HL-60/S4 (cell line): ENCODE results near the gene FGFR1OP2.

Experiments used
- in situ Hi-C: fragments of 300-500 bp; cut with MboI; formaldehyde crosslinking; loops from 2 replicates; pipeline ENCODE4 v1.14.3; 2022; ENCODE audit warnings: low sequenced_read_pairs

The FGFR1OP2 gene

DNA sequence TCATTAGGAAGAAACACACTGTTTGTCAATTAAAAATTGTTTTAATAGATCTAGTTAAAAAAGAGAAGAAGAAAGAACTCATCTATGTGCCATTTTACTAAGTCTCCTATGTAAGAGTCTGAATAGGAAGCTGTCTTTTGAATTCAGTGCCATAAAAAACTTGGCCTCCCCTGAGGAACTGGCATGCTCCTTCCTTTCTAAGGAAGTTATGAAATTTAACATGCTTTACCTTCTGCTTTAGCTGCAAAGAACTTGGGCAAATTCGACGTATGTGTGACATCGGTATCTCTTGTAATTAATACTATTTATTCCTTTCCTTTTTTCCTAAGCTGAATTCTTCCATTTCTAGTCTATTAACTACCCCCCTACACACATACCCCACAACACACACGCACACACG is 63.4 kb downstream of the FGFR1OP2 start:
- in situ Hi-C loops: no loop called here

DNA sequence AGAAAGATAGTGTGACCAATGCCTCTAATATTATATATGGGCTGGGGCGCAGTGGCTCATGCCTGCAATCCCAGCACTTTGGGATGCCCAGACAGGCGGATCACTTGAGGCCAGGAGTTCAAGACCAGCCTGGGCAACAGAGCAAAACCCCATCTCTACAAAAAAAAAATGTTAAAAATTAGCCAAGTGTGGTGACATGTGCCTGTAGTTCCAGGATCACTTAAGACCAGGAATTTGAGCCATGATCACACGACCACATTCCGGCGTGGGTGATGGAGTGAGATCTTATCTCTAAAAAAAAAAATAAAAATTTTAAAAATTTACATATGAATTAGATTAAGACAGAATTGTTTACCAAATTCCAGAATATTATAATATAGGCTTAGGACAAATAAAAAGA is 63.9 kb downstream of the FGFR1OP2 start:
- in situ Hi-C loops: no loop called here

- in situ Hi-C loops: no loop called here
Measured at GRCh38 chr12:27003421-27004381, 65.4 kb downstream of the FGFR1OP2 start.

- in situ Hi-C loops: no loop called here
Measured at GRCh38 chr12:27005495-27005894, 67.2 kb downstream of the FGFR1OP2 start.

DNA sequence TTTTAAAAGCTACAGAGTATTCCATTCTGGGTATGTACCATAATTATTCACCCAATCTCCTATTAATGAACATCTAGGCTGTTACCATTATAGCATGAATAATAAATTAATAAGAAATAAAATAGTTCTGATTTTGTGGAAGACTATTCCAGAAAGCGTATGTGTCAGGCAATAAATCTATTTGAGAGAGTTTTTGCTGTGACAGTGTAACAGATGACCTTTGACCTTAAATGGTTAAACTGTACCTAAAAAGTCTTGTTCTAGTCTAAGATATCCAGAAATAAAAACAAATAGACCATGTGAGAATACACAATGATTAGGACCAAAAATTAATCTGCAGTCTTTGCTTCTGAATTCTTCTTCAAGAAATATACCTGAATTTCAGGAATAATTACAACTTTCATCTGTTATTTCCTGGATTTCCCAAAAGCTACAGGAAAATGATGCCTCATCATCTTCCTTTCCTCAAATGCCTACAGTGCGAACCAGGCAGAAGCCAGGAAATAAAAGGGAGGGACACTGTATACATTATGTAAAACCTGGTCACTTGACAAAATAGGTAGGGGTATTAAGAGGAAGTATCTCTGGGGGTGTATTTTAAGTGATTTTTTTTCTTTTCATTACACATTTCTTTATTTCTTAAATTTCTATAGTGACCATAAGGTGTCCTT is 68.7 kb downstream of the FGFR1OP2 start:
- in situ Hi-C loops: no loop called here

DNA sequence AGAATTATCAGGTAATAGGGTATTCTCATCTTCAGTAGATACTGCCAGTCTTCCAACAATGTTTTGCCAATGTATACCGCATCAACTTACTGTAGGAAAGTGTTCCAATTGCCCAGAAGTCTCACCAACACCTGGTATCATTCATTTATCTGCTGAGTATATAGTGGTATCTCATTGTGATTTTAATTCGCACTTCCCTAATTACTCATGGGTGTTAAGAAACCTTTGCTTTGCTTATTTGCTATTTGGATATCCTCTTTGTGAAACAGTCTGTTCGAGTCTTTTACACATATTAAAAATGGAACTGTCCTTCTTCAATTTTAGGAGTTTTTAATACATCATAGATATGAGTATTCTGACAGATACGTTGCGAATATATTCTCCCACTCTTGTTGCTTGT is 69.8 kb downstream of the FGFR1OP2 start:
- in situ Hi-C loops: no loop called here

- in situ Hi-C loops: no loop called here
Measured at GRCh38 chr12:27009881-27010301, 71.6 kb downstream of the FGFR1OP2 start.

DNA sequence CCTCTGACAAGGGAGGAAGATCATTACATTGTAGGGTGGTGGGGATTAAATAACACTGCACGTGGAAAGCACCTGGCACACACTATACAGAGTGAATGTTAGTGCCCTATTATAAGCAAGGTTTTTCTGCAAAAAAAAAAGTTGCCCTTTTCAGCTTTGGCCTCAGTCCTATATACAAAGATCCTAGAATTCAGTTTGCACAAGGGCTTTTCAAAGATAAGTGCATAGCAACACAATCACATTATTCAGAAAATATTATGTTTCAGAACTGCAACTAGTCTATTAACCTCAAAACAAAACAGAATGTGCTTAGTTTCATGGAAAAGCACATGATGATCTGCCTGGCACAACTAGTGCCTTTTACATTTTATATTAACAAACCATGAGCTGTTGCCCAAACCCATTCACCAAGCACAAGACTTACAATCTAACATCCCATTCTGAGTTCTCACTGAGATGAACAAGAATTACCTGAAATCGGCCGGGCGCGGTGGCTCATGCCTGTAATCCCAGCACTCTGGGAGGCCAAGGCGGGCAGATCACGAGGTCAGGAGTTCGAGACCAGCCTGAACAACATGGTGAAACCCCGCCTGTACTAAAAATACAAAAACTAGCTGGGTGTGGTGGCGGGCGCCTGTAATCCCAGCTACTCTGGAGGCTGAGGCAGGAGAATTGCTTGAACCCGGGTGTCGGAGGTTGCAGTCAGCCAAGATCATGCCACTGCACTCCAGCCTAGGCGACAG is 74.1 kb downstream of the FGFR1OP2 start:
- in situ Hi-C loops: no loop called here

- in situ Hi-C loops: no loop called here
Measured at GRCh38 chr12:27012982-27013255, 74.6 kb downstream of the FGFR1OP2 start.

GRCh38 chr12:27013611-27014084 is 75.4 kb downstream of the FGFR1OP2 start:
- in situ Hi-C loops: no loop called here

DNA sequence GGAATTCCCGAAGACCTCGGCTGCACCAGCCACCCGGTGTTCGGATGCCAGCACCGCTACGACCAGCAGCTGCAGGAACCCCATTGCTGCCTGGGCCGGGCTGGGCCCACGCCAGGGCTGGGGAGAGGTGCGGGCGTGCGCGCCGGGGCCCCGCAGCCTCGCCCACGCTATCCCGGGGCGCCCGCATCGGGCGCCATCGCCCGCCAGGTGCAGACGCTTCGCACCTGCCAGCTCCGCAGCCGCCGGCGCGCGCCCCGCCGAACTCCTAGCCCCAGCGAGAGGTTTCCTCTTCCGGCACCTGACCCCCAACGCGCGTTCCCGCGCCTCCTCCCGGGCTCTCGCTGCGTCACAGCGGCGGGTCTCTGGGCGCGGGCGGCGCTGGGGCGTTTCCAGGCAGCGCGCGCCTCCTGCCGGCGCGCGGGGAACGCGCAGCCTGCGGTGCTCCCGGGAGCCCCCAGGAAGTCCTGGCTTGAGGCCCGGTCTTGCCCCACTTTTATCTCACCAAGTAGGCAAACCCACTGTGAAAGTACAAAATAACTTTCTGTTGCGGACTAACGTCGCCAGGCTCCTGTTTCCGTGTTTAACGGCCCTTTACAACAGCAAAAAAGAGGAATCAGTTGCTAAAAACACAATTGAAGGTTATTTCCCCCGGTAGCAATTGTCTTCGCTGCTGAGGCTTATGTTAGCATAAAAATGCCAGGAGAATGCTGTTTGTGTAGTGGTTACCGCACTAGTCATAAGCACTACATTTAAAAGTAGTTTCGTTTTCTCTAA is 76.0 kb downstream of the FGFR1OP2 start, which contains the start of gene TM7SF3:
TSS of gene TM7SF3 (minus strand) at position 300 of the 774 bp plus-strand sequence. CDS start at position 84, 216 bp downstream.
- in situ Hi-C loops: no loop called here

- in situ Hi-C loops: no loop called here
Measured at GRCh38 chr12:27014859-27015729, 76.8 kb downstream of the FGFR1OP2 start.

DNA sequence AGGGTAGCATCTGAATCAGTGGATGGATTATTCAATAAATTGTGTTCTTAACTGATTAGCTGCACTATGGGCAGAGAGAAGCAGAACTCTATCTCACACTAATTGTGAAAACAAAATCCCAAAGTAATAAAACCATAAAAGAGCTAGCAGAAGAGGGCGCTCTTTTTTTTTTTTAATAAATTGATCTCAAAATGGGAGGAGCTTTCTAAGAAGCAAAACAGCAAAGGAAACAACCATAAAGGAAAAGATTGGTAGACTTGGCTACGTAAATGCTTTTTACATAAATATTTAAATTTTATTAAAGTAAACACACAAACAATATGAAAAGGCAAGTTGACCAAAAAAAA is 77.4 kb downstream of the FGFR1OP2 start:
- in situ Hi-C loops: no loop called here
